Activated T-cell treated with anti-CD3 and anti-CD28 coated beads, Interleukin-2, amount 50 U/mL, for 24 hours (primary cell): ENCODE data around the gene ZRANB3.
A peak's percentile ranks its signal among the peaks of the same experiment; 100 is the strongest.

Experiments
- DNase-seq: peaks from one replicate; pipeline ENCODE4 v3.0.0-alpha.2; 2020
- H3K27ac Mint-ChIP-seq: 2 replicates; pipeline ENCODE4 v1.8.0; 2020; ENCODE audit warnings: mild to moderate bottlenecking, mixed read lengths
- H3K27me3 Mint-ChIP-seq: 2 replicates; pipeline ENCODE4 v1.8.0; 2020; ENCODE audit warnings: mixed read lengths
- H3K36me3 Mint-ChIP-seq: 2 replicates; pipeline ENCODE4 v1.8.0; 2020; ENCODE audit warnings: low read depth, mixed read lengths
- H3K4me1 Mint-ChIP-seq: 2 replicates; pipeline ENCODE4 v1.8.0; 2020; ENCODE audit warnings: low read depth, mixed read lengths
- H3K4me3 Mint-ChIP-seq: 2 replicates; pipeline ENCODE4 v1.8.0; 2020; ENCODE audit warnings: mild to moderate bottlenecking, moderate library complexity, mixed read lengths
- H3K9me3 Mint-ChIP-seq: 2 replicates; pipeline ENCODE4 v1.8.0; 2020; ENCODE audit warnings: mixed read lengths

The ZRANB3 gene

DNA sequence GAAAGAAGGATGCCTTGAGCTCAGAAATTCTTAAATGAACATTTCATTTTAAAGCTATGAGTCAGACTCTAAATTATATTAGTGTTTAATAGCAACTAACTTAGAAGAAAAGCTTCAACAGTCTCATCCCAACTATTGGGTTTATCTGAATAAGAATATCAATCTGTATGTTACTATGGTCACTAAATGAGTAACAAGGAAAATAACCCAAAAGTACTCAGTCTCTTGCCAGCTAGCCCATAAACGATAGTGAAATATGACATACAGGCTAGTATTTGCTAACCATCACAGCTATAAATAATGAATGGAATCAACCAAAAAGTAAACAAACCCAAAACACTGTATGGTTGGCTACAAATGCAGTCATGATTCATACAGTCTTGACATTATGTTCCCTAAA, 304.1 kb downstream of the ZRANB3 start:
- Mint-ChIP-seq H3K27ac (no peak overlapping the region), H3K4me1 (no peaks in the 10 kb centered on the region), H3K36me3 (no peaks in the 10 kb centered on the region), H3K4me3 (no peak overlapping the region), H3K9me3 (no peaks in the 10 kb centered on the region), H3K27me3 (no peaks in the 10 kb centered on the region)
- no peak for DNase-seq

GRCh38 chr2:135225781-135226180, 305.2 kb downstream of the ZRANB3 start:
- no peak overlapping the region for H3K27ac Mint-ChIP-seq
- DNase-seq: no peak
- no peaks in the 10 kb centered on the region for H3K36me3 Mint-ChIP-seq
- no peaks in the 10 kb centered on the region for H3K9me3 Mint-ChIP-seq
- H3K4me1 Mint-ChIP-seq: no peaks in the 10 kb centered on the region
- H3K27me3 Mint-ChIP-seq: no peaks in the 10 kb centered on the region
- H3K4me3 Mint-ChIP-seq: no peak overlapping the region

GRCh38 chr2:135219226-135219625, 311.8 kb downstream of the ZRANB3 start:
- Mint-ChIP-seq H3K9me3 (no peaks in the 10 kb centered on the region), H3K4me1 (no peaks in the 10 kb centered on the region), H3K27me3 (no peaks in the 10 kb centered on the region), H3K27ac (no peak overlapping the region), H3K36me3 (no peaks in the 10 kb centered on the region), H3K4me3 (no peak overlapping the region)
- no peak for DNase-seq

DNA sequence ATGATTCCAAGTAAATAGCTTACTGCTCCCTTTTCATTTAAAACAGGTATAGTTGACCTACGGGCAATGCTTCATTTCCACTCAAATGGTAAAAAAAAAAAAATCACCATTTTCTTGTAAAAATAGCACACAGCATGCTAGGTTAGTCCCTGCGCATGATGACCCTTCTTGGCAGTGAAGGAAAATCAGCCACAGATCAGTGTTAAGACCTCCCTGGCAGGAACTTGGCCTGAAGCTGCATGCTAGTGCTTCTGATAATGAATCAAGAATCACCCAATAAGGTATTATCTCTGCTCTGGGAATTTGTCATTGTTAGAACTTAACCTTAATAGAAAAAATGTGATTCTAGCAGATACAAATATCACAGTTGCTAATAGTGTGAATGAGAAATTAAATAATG, 312.6 kb downstream of the ZRANB3 start:
- Mint-ChIP-seq H3K27ac (no peak overlapping the region), H3K36me3 (no peaks in the 10 kb centered on the region), H3K4me1 (no peaks in the 10 kb centered on the region), H3K27me3 (no peaks in the 10 kb centered on the region), H3K4me3 (no peak overlapping the region), H3K9me3 (no peaks in the 10 kb centered on the region)
- no peak for DNase-seq

- H3K27ac Mint-ChIP-seq: no peak overlapping the region
- no peaks in the 10 kb centered on the region for H3K9me3 Mint-ChIP-seq
- DNase-seq: no peak
- no peaks in the 10 kb centered on the region for H3K4me1 Mint-ChIP-seq
- no peaks in the 10 kb centered on the region for H3K27me3 Mint-ChIP-seq
- no peaks in the 10 kb centered on the region for H3K36me3 Mint-ChIP-seq
- no peak overlapping the region for H3K4me3 Mint-ChIP-seq
Measured at GRCh38 chr2:135212757-135213156, 318.3 kb downstream of the ZRANB3 start.

DNA sequence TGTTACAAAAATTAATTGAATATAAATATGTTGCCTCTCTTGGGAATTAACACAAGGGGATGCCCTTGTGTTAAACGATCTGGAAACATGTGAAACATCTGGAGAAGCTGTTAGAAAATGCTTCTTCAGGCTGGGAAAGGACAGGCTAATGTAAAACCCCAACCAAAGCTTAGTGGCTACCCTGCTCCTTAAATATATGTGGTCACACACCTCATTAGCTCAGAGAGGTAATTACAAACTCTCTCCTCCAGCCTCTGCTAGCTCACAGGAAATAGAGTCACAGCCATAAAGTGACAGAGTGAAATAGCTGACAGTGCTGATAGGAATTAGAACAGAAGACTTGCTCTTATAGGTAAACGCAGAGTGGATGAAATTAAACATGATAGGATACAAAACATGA, 323.0 kb downstream of the ZRANB3 start:
- Mint-ChIP-seq H3K27ac (no peak overlapping the region), H3K4me1 (no peaks in the 10 kb centered on the region), H3K9me3 (no peaks in the 10 kb centered on the region), H3K36me3 (no peaks in the 10 kb centered on the region), H3K27me3 (no peaks in the 10 kb centered on the region), H3K4me3 (no peak overlapping the region)
- no peak for DNase-seq

GRCh38 chr2:135203944-135204343, 327.1 kb downstream of the ZRANB3 start:
- H3K27ac Mint-ChIP-seq: no peak overlapping the region
- DNase-seq: no peak
- no peaks in the 10 kb centered on the region for H3K27me3 Mint-ChIP-seq
- no peaks in the 10 kb centered on the region for H3K4me1 Mint-ChIP-seq
- H3K36me3 Mint-ChIP-seq: no peaks in the 10 kb centered on the region
- H3K9me3 Mint-ChIP-seq: no peaks in the 10 kb centered on the region
- H3K4me3 Mint-ChIP-seq: no peak overlapping the region

DNA sequence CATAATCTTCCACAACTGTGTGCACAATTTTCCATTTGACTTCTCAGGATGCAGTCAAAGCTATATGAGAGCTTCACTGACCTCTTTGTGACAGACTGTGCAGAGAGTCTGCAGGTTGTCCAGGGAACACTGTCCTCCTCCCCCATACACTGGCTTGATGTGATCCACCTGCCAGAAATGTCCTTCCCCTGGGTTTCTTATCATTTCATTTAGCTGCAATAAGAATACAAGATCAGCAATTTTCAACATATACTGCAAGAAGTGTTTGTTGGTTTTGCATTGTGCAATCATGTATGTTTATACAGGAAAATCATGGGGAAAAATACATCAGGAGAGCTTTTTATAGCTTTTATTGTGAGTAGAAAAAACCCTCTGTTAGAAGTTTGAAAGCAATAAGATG, 328.3 kb downstream of the ZRANB3 start:
- H3K27me3 Mint-ChIP-seq: no peaks in the 10 kb centered on the region
- no peak overlapping the region for H3K4me3 Mint-ChIP-seq
- no peaks in the 10 kb centered on the region for H3K4me1 Mint-ChIP-seq
- H3K27ac Mint-ChIP-seq: no peak overlapping the region
- no peaks in the 10 kb centered on the region for H3K9me3 Mint-ChIP-seq
- H3K36me3 Mint-ChIP-seq: no peaks in the 10 kb centered on the region
- DNase-seq: no peak

GRCh38 chr2:135198481-135198880, 332.5 kb downstream of the ZRANB3 start:
- H3K4me1 Mint-ChIP-seq: no peaks in the 10 kb centered on the region
- H3K27ac Mint-ChIP-seq: no peak overlapping the region
- H3K4me3 Mint-ChIP-seq: no peak overlapping the region
- no peak for DNase-seq
- H3K36me3 Mint-ChIP-seq: no peaks in the 10 kb centered on the region
- H3K9me3 Mint-ChIP-seq: peaks cover 5% of the 10 kb centered on the region
- no peaks in the 10 kb centered on the region for H3K27me3 Mint-ChIP-seq

DNA sequence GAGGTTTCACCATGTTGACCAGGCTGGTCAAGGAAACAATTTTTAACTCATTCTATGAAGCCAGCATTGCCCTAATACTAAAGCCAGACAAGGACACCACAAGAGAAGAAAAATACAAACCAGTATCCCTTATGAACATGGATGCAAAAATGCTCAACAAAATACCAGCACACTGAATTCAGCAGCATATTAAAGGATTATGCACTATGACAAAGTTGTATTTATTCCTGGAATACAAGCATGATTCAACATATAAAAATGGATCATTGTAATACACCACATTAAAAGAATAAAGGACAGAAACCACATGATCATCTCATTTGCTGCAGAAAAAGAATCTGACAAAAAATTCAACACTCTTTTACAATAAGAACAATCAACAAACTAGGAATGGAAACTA, 340.2 kb downstream of the ZRANB3 start:
- no peak for DNase-seq
- Mint-ChIP-seq H3K27me3 (no peaks in the 10 kb centered on the region), H3K27ac (no peak overlapping the region), H3K36me3 (peaks cover 5% of the 10 kb centered on the region), H3K4me3 (no peak overlapping the region), H3K9me3 (peaks cover 29% of the 10 kb centered on the region), H3K4me1 (no peaks in the 10 kb centered on the region)

- Mint-ChIP-seq H3K36me3 (peaks cover 5% of the 10 kb centered on the region), H3K9me3 (peaks cover 27% of the 10 kb centered on the region), H3K27me3 (no peaks in the 10 kb centered on the region), H3K4me3 (no peak overlapping the region), H3K4me1 (no peaks in the 10 kb centered on the region), H3K27ac (no peak overlapping the region)
- no peak for DNase-seq
Measured at GRCh38 chr2:135189148-135189547, 341.9 kb downstream of the ZRANB3 start.

- Mint-ChIP-seq H3K9me3 (peaks cover 13% of the 10 kb centered on the region), H3K27me3 (no peaks in the 10 kb centered on the region), H3K36me3 (peaks cover 2% of the 10 kb centered on the region), H3K27ac (no peak overlapping the region), H3K4me3 (no peak overlapping the region), H3K4me1 (no peaks in the 10 kb centered on the region)
- DNase-seq: no peak
Measured at GRCh38 chr2:135187270-135187669, 343.7 kb downstream of the ZRANB3 start.

- Mint-ChIP-seq H3K27me3 (no peaks in the 10 kb centered on the region), H3K4me3 (no peak overlapping the region), H3K27ac (no peak overlapping the region), H3K4me1 (no peaks in the 10 kb centered on the region), H3K36me3 (no peaks in the 10 kb centered on the region), H3K9me3 (peaks cover 10% of the 10 kb centered on the region)
- no peak for DNase-seq
Measured at GRCh38 chr2:135186054-135186453, 345.0 kb downstream of the ZRANB3 start.

- no peaks in the 10 kb centered on the region for H3K36me3 Mint-ChIP-seq
- no peak overlapping the region for H3K27ac Mint-ChIP-seq
- no peaks in the 10 kb centered on the region for H3K4me1 Mint-ChIP-seq
- no peak for DNase-seq
- H3K4me3 Mint-ChIP-seq: no peak overlapping the region
- H3K9me3 Mint-ChIP-seq: no peaks in the 10 kb centered on the region
- H3K27me3 Mint-ChIP-seq: no peaks in the 10 kb centered on the region
Measured at GRCh38 chr2:135183822-135184221, 347.2 kb downstream of the ZRANB3 start.

GRCh38 chr2:135182601-135183000, 348.4 kb downstream of the ZRANB3 start:
- H3K36me3 Mint-ChIP-seq: peaks cover 3% of the 10 kb centered on the region
- no peaks in the 10 kb centered on the region for H3K9me3 Mint-ChIP-seq
- H3K4me1 Mint-ChIP-seq: no peaks in the 10 kb centered on the region
- no peak overlapping the region for H3K27ac Mint-ChIP-seq
- H3K27me3 Mint-ChIP-seq: no peaks in the 10 kb centered on the region
- DNase-seq: no peak
- H3K4me3 Mint-ChIP-seq: no peak overlapping the region

DNA sequence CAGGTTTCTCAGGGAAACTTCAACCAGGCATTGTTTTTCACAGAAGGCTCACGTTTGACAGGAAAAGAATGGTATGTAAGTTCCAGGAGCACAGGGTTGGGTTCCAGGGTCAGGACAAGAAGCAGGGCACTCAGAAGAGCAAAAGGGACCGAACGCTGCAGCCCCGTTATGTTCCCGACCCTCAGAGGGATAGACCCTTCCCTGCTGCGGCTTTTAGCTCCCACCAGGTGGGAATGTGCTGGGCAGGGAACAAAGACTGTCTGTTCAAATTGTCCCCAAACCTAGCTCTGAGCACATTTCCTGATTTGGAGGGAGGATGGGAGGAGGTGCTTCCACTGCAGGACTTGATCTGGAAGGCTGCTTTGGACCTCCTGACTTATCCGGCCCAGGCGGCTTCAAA, 348.8 kb downstream of the ZRANB3 start:
- Mint-ChIP-seq H3K9me3 (no peaks in the 10 kb centered on the region), H3K27me3 (no peaks in the 10 kb centered on the region), H3K4me3 (no peak overlapping the region), H3K4me1 (no peaks in the 10 kb centered on the region), H3K36me3 (peaks cover 4% of the 10 kb centered on the region), H3K27ac (peak overlapping the region; percentile 24)
- no peak for DNase-seq
